ENCODE data around the gene LILRB5. TPM values are rescaled to one million over a fixed set of nuclear protein-coding genes. Genes with fewer than 3 reads are reported as not detected.
A peak's percentile ranks its signal among the peaks of the same experiment; 100 is the strongest.

The LILRB5 gene
- total RNA-seq (not detected), total RNA-seq (0 to 1.1 (median 0) reads per million in 172 experiments)
- polyA plus RNA-seq (2013, experiment 1 of 2), result not detected
- 0.22 TPM for polyA plus RNA-seq (2013, experiment 2 of 2)

DNA sequence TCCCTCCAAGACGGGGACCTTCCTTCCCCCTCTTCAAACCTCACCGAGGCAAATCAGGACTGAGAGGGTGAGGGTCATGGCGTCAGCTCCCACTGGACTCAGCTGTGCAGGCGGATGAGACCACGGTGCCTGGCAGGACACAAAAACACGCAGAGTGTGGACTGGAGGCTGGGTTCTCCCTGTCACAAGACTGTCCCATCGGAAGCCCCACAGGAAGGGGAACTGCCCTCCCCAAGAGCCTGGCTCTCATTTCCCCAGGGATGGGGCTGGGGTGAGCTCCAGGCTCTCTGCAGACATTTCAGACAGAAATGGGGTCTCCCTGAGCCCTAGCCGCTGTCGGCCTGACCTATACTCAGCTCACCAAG, at the start of gene LILRB5:
Gene LILRB5, minus strand, starts transcription at position 158 of the 365 bp plus-strand sequence. Its CDS starts 80 bp downstream, at position 78.
- H3K4me3 Mint-ChIP-seq, result no peak within 1 kb of the TSS
- ChIA-PET POLR2A (no interaction called here), CTCF (no interaction called here)
- ATAC-seq (ENCODE audit: poor library complexity) (no peak), DNase-seq (no peak)
- Histone ChIP-seq H3K36me3 (ENCODE audit: insufficient read depth, low read length) (no peaks in the 10 kb centered on the region), H3K27ac (ENCODE audit: low read depth in 1 of 2, low read length in 2 of 2) (no peak within 1 kb of the TSS), H3K27me3 (ENCODE audit: control insufficient read depth in 1 of 2, insufficient read depth in 2 of 2, low read length in 2 of 2) (no peaks in the 10 kb centered on the region), H3K4me1 (ENCODE audit: insufficient read depth, low read length) (no peaks in the 10 kb centered on the region), H3K9me3 (ENCODE audit: control insufficient read depth in 1 of 2, insufficient read depth in 1 of 2, low read length in 2 of 2) (no peaks in the 10 kb centered on the region), H3K4me3 (ENCODE audit: low read length) (no peak within 1 kb of the TSS)
- intact Hi-C loops (cut with DNase I, micrococcal nuclease), result no loop called here
- no peak within 1 kb of the TSS for H3K27ac Mint-ChIP-seq
- H3K9me3 Mint-ChIP-seq, result no peaks in the 10 kb centered on the region
- TF ChIP-seq, protein P1, sequence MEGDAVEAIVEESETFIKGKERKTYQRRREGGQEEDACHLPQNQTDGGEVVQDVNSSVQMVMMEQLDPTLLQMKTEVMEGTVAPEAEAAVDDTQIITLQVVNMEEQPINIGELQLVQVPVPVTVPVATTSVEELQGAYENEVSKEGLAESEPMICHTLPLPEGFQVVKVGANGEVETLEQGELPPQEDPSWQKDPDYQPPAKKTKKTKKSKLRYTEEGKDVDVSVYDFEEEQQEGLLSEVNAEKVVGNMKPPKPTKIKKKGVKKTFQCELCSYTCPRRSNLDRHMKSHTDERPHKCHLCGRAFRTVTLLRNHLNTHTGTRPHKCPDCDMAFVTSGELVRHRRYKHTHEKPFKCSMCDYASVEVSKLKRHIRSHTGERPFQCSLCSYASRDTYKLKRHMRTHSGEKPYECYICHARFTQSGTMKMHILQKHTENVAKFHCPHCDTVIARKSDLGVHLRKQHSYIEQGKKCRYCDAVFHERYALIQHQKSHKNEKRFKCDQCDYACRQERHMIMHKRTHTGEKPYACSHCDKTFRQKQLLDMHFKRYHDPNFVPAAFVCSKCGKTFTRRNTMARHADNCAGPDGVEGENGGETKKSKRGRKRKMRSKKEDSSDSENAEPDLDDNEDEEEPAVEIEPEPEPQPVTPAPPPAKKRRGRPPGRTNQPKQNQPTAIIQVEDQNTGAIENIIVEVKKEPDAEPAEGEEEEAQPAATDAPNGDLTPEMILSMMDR (IDR thresholded peaks at IDR 0.05), result no peak
- no peaks in the 10 kb centered on the region for H3K4me1 Mint-ChIP-seq (ENCODE audit: low read depth)
- no peaks in the 10 kb centered on the region for H3K27me3 Mint-ChIP-seq
- H3K36me3 Mint-ChIP-seq (ENCODE audit: low read depth), result no peaks in the 10 kb centered on the region

DNA sequence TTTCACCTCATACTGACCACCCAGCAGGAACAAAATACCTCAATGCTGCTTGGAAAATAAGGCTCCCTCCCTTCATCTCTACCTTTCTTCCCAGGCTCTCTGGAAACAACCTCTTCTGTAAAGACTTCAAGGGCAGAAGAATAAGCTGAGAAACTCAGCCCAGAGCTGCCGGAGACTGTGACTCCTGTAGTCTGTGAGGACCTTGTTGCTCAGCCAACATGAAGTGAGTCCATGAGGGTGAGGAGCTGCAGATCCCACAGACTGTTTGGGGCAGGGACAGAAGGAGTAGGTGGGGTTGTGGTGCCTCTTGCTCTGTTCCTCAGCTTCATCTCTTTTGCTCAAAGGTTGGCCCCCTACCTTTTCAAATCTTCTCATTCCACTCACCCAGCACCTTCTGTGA, 48.1 kb upstream of the LILRB5 start:
- no peak for ATAC-seq (ENCODE audit: poor library complexity)
- Mint-ChIP-seq H3K4me3 (no peak overlapping the region), H3K9me3 (no peaks in the 10 kb centered on the region), H3K27me3 (no peaks in the 10 kb centered on the region), H3K36me3 (ENCODE audit: low read depth) (no peaks in the 10 kb centered on the region), H3K4me1 (ENCODE audit: low read depth) (peaks cover 37% of the 10 kb centered on the region), H3K27ac (no peak overlapping the region)
- no peak overlapping the region for H3K27ac ChIP-seq (ENCODE audit: low read depth in 1 of 2, low read length in 2 of 2)
- intact Hi-C loops (cut with DNase I, micrococcal nuclease), result loop anchor here in 1 of 2 experiments (10.0 kb wide), 1 partner anchor 210 kb away; no protein-coding TSS in a partner anchor
- TF ChIP-seq, protein P1 (IDR thresholded peaks at IDR 0.05), result no peak
- H3K27me3 ChIP-seq (ENCODE audit: control insufficient read depth in 1 of 2, insufficient read depth in 2 of 2, low read length in 2 of 2), result no peaks in the 10 kb centered on the region
- ChIA-PET POLR2A (no interaction called here), CTCF (no interaction called here)
- no peaks in the 10 kb centered on the region for H3K9me3 ChIP-seq (ENCODE audit: control insufficient read depth in 1 of 2, insufficient read depth in 1 of 2, low read length in 2 of 2)
- no peaks in the 10 kb centered on the region for H3K36me3 ChIP-seq (ENCODE audit: insufficient read depth, low read length)
- H3K4me1 ChIP-seq (ENCODE audit: insufficient read depth, low read length), result peaks cover 6% of the 10 kb centered on the region
- DNase-seq, result no peak
- no peak overlapping the region for H3K4me3 ChIP-seq (ENCODE audit: low read length)

DNA sequence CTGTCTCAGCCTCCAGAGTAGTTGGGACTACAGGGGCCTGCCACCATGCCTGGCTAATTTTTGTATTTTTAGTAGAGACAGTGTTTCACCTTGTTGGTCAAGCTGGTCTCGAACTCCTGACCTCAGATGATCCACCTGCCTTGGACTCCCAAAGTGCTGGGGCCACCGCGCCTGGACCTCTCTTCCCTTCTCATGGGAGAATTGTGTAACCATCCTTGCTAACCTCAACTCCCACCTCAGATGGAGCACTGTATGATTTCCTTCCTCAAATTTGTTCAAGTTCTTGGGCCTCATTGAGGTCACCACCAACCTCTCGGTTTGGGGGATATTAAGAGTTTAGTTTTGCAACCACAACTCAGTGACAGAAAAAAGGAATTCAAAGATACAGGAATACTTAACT, 45.2 kb upstream of the LILRB5 start:
- Mint-ChIP-seq H3K4me1 (ENCODE audit: low read depth) (peaks cover 37% of the 10 kb centered on the region), H3K27ac (no peak overlapping the region), H3K4me3 (no peak overlapping the region), H3K9me3 (no peaks in the 10 kb centered on the region), H3K27me3 (no peaks in the 10 kb centered on the region), H3K36me3 (ENCODE audit: low read depth) (no peaks in the 10 kb centered on the region)
- Histone ChIP-seq H3K27me3 (ENCODE audit: control insufficient read depth in 1 of 2, insufficient read depth in 2 of 2, low read length in 2 of 2) (peaks cover 0 to 3% of the 10 kb centered on the region in 2 experiments), H3K4me3 (ENCODE audit: low read length) (no peak overlapping the region), H3K27ac (ENCODE audit: low read depth in 1 of 2, low read length in 2 of 2) (no peak overlapping the region), H3K9me3 (ENCODE audit: control insufficient read depth in 1 of 2, insufficient read depth in 1 of 2, low read length in 2 of 2) (no peaks in the 10 kb centered on the region), H3K4me1 (ENCODE audit: insufficient read depth, low read length) (peaks cover 6% of the 10 kb centered on the region), H3K36me3 (ENCODE audit: insufficient read depth, low read length) (no peaks in the 10 kb centered on the region)
- no peak for ATAC-seq (ENCODE audit: poor library complexity)
- intact Hi-C loops (cut with DNase I, micrococcal nuclease), result loop anchor here in 1 of 2 experiments (10.0 kb wide), 1 partner anchor 213 kb away; no protein-coding TSS in a partner anchor
- ChIA-PET POLR2A (no interaction called here), CTCF (no interaction called here)
- DNase-seq, result peak in 1 of 14 experiments; percentile 43
- TF ChIP-seq, protein P1 (IDR thresholded peaks at IDR 0.05), result no peak

Measured in CD4-positive, alpha-beta T cell (primary cell).